GM19240 (cell line): ENCODE data around the gene EXOC6.
"Not testable (repeated sequence)": the region's sequence is repeated elsewhere in the genome, so short reads cannot be mapped to it uniquely, and the experiment has no call there.

Source experiments
- DNase-seq: peaks from one replicate; pipeline ENCODE4 v3.0.0; 2011; ENCODE audit warnings: low spot score; ENCODE audit not compliant: insufficient read length

Gene EXOC6

GRCh38 chr10:93076871-93077270, 228.6 kb downstream of the EXOC6 start:
- no peak for DNase-seq

DNA sequence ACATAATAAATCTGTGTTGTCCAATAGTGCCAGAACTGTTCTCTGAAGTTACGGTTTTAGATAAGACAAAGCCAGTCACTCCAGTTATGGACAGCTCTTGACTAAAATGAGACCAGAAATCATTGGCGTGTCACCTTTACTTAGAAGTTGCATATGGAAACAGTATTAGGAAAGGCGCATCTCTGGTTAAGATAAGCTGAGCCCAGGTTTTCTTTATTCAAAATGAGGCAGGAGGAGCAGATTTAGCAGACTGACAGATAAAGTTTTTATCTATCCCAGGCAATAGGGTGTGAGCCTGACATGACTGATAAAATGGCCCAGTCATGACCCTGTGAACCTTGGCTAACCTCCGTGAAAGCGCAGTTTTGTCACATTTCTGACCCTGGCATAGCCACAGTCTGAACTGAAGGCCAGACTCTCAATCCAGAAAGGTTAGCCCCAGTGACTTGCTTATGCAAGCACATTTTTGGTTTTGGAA, 229.6 kb downstream of the EXOC6 start:
- DNase-seq: no peak

DNA sequence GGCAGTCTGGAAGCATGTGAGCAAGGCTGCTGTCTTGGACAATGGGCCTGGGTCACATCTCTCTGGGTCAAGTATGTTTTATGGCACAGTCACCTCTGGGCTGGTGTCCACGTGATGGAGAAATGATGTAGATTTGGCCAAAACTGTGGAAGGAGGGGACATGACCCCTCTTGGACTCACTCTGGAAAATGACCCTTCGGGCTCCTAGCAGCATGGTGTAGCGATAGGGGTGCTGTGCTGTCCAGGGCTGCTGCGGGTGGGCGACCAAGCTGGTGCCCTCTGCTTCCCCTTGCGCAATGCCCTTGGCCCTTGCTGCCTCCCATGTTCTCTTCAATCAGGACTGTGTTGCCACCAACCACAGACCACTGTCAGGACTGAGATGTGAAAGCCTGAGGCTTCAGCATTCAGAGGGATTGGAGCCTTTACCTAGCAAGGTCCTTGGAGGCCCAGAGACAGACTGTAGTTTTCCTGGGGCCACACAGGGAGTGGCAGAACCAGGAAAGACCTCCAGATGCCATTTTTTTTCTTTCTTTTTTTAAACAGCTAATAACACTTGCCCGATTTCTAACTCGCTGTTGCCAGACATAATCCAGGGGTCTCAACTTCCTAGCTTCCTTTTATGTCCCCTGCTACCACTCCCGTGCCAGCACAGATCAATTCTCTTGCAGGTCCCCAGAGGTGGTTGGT, 231.5 kb downstream of the EXOC6 start:
- no peak for DNase-seq

DNA sequence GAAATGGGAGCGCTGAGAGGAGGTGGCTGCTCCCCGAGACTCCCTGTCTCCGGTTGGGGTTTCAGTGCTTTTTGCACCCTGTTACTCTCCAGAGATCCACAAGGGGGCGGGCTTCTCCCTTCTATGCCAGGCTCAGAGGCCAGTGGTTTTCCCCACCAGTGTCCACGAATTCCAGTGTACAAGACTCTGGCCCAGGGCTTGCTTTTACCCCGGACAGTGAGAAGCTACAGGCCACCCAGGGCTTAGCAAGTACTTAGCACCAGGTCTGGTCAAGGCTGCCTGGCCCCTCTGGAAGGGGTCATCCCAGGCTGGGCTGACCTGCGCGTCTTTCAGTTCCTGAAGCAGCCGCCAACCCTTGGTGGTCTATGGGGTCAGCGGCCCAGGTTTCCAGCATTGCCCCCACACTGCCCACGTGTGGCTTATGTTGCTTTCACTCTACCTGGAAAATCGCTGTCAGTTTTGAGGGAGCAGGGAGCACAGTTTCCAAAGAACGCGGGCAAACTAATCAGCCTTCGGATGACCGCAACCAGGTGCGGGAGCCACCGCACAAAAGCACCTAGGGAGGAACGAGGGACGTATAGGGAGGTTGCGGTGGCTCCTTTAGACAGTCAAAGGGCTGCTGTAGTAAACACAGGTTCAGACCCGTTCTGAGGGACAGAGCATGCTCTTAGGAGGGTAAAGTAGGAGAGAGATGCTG, 232.2 kb downstream of the EXOC6 start:
- DNase-seq: peak; percentile 64

DNA sequence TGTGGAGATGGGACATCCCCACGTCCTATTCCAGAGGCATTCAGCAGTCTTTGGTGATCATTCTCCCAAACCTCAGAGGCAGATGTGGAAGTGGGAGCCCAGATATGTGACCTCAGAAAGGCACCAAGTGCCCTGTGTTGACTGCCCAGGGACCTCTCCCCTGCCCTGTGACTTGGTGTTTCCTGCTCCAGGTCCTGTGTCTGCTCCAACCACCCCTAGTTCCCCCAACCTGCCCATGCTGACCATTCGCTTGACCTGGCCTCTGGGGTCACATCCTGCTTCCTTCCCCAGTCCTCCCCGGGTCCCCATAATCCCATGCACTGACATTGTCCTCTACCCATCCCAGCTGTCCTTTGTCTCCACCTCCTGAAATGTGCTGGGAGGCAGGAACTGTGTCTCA, 233.0 kb downstream of the EXOC6 start:
- DNase-seq: no peak

- DNase-seq: no peak
Measured at GRCh38 chr10:93081834-93082233, 233.5 kb downstream of the EXOC6 start.

DNA sequence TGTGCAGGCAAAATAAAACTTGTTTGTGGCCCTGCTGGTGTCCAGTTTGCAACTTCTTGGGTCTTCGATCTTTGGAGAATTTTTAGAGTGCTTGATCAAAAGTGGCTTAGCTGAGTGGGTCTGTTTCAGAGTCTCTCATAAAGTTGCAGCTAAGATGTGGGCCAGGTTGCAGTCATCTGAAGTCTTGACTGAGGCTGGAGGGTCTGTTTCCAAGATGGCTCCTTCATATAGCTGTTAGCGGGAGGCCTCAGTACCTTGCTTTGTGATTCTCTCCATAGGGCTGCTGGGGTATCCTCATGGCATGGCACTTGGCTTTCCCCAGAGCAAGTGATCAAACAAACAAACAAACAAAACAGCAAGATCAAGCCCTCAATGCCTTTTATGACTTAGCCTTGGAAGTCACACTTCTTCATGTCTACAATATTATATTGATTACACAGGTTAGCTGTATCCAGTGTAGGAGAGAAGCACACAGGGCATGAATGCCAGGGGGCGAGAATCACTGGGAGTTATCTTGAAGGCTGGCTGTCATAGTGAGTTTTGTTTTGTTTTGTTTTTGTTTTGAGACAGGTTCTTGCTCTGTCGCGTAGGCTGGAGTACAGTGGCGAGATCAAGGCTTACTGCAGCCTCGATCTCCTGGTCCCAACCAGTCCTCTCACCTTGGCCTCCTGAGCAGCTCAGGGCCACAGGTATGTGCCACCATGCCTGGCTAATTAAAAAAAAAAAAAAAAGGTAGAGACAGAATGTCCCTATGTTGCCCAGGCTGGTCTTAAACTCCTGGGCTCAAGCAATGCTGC, 235.6 kb downstream of the EXOC6 start:
- no peak for DNase-seq

DNA sequence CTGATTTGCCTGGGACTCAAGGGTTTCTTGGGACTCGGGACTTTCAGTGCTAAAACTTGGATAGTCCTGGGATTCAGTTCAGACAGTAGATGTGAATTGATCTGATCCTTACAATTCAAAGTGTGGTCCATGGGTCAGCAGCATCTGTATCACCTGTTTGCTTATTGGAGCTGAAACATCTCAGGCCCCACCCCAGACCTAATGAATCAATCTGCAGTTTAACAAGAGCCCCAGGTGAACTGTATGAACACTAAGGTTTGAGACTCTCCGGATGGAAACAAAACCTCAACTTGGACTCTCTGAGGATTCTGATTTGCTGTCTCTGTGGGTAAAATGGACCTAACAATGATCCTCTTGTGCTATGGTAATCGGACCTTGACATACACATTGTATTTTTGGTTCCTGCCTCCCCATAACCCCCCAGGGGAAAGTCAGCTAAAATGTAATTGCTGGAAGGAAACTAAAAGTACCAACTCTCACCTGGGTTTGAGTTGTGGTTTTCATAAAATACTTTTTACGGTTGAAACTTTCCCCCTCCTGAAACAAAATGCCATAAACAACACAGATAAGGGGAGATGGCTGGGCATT, 237.0 kb downstream of the EXOC6 start:
- DNase-seq: no peak

DNA sequence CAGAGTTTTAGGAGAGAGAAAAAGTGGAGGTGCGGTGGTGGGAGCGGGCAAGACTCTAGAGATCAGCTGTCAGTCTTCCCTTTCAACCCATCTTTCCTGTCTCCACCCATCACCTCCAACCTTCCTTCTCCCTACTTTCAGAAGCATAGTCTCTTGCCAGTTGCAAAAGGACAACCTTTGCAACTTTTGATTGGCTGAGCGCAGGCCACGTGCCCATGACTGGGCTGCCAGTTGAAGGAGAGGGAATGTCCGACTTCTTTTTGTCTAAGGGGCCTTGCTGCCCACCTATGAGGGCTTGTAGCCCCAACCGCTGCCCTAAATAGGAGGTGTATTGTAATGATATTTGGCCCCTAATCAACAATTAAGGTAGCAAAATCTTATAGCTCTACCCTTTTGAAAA, 238.0 kb downstream of the EXOC6 start:
- DNase-seq: no peak

GRCh38 chr10:93087846-93088245, 239.5 kb downstream of the EXOC6 start:
- DNase-seq: no peak

GRCh38 chr10:93088466-93088865, 240.1 kb downstream of the EXOC6 start:
- DNase-seq: no peak

DNA sequence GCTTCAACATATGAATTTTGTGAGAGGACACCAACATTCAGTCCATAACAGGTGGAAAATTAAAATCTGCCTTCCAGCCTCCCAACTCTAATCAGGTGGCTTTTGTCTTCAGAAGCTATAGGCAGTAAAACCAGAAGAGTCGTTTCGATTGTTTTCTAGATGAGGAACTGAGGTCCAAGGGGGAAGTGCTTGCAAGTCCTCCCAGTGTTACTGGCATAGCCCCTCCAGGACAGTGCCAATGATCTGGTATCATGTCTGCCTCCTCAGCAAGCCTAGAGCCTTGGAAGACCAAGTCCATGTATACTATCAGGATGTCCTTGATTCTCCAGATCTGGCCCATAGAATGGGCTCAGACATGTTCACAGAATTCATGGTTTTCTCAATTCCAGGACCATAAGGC, 242.3 kb downstream of the EXOC6 start:
- no peak for DNase-seq

DNA sequence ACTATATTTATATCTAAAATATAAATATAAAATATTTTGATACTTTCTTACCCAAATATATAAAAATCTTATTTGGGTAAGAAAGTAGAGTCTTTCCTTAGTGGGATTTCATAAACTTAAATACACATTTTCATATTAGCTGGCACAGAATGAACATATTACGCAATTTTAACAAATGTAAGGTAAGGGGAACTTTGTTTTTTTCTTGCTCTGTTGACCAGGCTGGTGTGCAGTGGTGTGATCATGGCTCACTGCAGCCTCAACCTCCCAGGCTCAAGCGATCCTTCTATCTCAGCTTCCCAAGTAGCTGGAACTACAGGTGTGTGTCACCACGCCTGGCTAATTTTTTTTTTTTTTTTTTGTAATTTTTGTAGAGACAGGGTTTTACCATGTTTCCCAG, 243.6 kb downstream of the EXOC6 start:
- DNase-seq: no peak

DNA sequence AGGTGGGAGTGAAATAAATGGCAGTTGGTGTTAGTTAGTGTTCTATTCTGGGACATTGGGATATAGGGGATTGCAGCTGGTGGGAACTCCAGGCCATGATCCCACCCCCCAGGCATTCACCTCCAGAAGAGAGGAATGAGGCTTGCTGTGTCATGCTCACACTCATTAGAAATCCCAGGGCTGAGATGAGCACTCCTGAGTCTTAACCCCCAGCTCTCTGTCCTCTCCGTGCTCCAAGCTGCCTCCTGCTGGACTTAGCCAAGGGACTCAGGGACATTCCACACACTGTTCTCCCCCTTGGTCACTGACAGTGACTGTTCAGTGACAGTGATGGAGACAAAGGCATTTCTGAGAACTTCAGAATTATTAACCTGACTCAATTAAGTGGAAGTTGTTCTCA, 246.9 kb downstream of the EXOC6 start:
- DNase-seq: no peak

DNA sequence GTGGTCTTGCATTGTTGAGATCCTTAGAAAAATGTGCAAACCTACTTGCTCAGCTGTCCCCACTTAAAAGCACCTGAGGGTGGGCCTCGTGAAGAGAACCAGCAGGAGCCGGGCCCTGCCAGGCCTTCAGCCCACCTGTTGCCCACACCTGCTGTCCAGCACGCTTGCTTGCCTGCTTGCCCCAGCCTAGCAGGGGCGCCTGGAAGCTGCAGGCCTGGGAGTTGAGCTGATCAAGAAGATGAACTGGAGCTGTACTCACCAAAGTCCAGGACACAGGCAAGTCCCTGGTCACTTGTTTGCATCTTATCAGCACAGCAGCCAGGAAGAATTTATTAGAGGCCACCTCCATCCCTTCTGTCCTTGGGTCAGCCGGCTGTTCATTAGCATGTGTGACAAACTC, 248.6 kb downstream of the EXOC6 start:
- DNase-seq: no peak

DNA sequence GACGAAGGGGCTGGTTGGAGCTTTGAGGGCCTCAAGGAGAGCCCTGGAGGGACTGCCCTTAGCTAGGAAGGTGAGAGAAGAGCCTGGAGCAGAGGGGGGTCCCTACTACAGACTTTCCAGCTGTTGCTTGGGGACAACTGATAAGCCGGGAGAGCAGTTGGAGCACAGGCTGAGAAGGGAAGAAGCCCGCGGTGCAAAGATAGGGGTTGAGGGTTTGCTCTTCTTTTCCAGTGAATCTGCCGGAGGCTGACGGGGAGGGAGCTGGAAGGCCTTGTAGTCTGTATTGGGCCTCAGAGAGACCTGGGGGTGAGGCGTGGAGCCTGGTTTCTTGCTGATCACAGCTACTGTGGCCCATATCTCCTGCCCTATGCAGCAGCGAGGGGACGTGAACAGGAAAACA, 249.1 kb downstream of the EXOC6 start:
- DNase-seq: no peak

GRCh38 chr10:93098816-93099215, 250.5 kb downstream of the EXOC6 start:
- no peak for DNase-seq

- no peak for DNase-seq
Measured at GRCh38 chr10:93099670-93100069, 251.3 kb downstream of the EXOC6 start.

DNA sequence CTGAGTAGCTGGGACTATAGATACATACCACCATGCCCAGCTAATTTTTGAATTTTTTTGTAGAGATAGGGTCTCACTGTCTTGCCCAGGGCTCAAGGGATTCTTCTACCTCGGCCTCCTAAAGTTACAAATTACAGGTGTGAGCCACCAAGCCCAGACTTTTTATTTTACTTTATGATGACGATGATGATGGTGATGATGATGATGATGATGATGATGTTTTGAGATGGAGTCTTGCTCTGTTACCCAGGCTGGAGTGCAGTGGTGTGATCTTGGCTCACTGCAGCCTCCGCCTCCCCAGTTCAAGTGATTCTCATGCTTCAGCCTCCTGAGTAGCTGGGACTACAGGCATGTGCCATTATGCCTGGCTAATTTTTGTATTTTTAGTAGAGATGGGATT, 252.8 kb downstream of the EXOC6 start:
- DNase-seq: not testable (repeated sequence)

- DNase-seq: no peak
Measured at GRCh38 chr10:93103953-93104352, 255.6 kb downstream of the EXOC6 start.

- DNase-seq: no peak
Measured at GRCh38 chr10:93106631-93107072, 258.3 kb downstream of the EXOC6 start.
